K562 (cell line): Measurements from ENCODE around the gene SCN2B. TPM values are rescaled to one million over a fixed set of nuclear protein-coding genes. Genes with fewer than 3 reads are reported as not detected.

Experiments used
- ATAC-seq: fragments of 200-7000 bp; cut with Tn5 transposase; 3 replicates; pipeline ENCODE4 v1.9.1; 2020; ENCODE audit warnings: moderate library complexity
- BruUV-seq: library from RNA; stranded (reverse); fragments of 400-500 nt; replicated peaks from 2 replicates; lab custom pipeline; 2021; lab: Mats Ljungman, UMichigan
- CTCF ChIA-PET: fragments of 300-600 bp; formaldehyde crosslinking; extraction: SDS; loops from one replicate; lab custom pipeline; 2021; ENCODE audit warnings: low intra/inter-chr PET ratio; lab: Yijun Ruan, JAX
- POLR2A ChIA-PET: fragments of 300-600, 350-650 bp; sonication (Branson Sonifier 250); formaldehyde crosslinking; extraction: SDS; loops from one replicate; lab custom pipeline; 2021; ENCODE audit warnings: antibody characterized with exemption, inconsistent platforms; lab: Yijun Ruan, JAX
- DNase-seq, 4 experiments: peaks; one replicate each; pipeline versions ENCODE4 v3.0.0 to v3.0.0-alpha.2; 2011 to 2018; ENCODE audit warnings: low spot score in 3 of 4, mixed read lengths in 3 of 4; ENCODE audit errors: extremely low read depth in 1 of 4
- FAIRE-seq: peaks from 2 replicates; lab custom pipeline; 2011; peaks lifted over from hg19 to GRCh38; lab: Jason Lieb, UNC
- H2AFZ ChIP-seq: 2 replicates; pipeline ENCODE4 v1.6.0; 2011; ENCODE audit warnings: low read depth, low read length, control low read depth, inconsistent platforms
- H3K27ac ChIP-seq: fragments of 200-600 bp; 3 replicates; pipeline ENCODE4 v1.8.0; 2011; ENCODE audit warnings: low read depth, mild to moderate bottlenecking, control low read depth, inconsistent platforms, low read length, moderate library complexity, mixed read lengths; ENCODE audit errors: extremely low read depth
- H3K27me3 ChIP-seq, 2 experiments: fragments of 300-600 bp in 1 of 2; 2 replicates in 1 of 2; 3 replicates in 1 of 2; pipeline versions ENCODE4 v1.6.0 to v1.8.0; 2011; ENCODE audit warnings: inconsistent platforms in 2 of 2, low read length in 2 of 2, mild to moderate bottlenecking in 1 of 2, mixed read lengths in 1 of 2, moderate library complexity in 1 of 2; ENCODE audit not compliant: control insufficient read depth in 2 of 2, insufficient read depth in 2 of 2
- H3K36me3 ChIP-seq: fragments of 300-600 bp; 3 replicates; pipeline ENCODE4 v1.8.0; 2011; ENCODE audit warnings: mild to moderate bottlenecking, low read length, inconsistent platforms; ENCODE audit not compliant: control insufficient read depth, insufficient read depth
- H3K4me1 ChIP-seq, 2 experiments: fragments of 200-600 bp in 1 of 2; replicated peaks in 1 of 2; 2 replicates in 1 of 2; 3 replicates in 1 of 2; pipeline versions ENCODE4 v1.5.1 to v1.8.0; 2011; ENCODE audit warnings: inconsistent platforms in 2 of 2, low read length in 2 of 2, mild to moderate bottlenecking in 1 of 2, mixed read lengths in 1 of 2, moderate library complexity in 1 of 2; ENCODE audit not compliant: control insufficient read depth in 2 of 2, insufficient read depth in 2 of 2
- H3K4me2 ChIP-seq: 2 replicates; pipeline ENCODE4 v1.6.1; 2011; ENCODE audit warnings: low read length, control low read depth, inconsistent platforms, mixed read lengths; ENCODE audit not compliant: insufficient read depth
- H3K4me3 ChIP-seq: fragments of 200-600 bp; sonication (generic), shearing (Covaris generic); 2 replicates; pipeline ENCODE4 v1.5.1; 2016; ENCODE audit warnings: control low read depth, inconsistent platforms
- H3K79me2 ChIP-seq: fragments of 200-600 bp; 3 replicates; pipeline ENCODE4 v1.8.0; 2011; ENCODE audit warnings: low read length, inconsistent platforms; ENCODE audit not compliant: control insufficient read depth, insufficient read depth
- H3K9ac ChIP-seq, 2 experiments: 2 replicates each; pipeline versions ENCODE4 v1.6.0 to v1.6.1; 2011; ENCODE audit warnings: low read depth in 2 of 2, low read length in 2 of 2, control low read depth in 1 of 2, inconsistent platforms in 1 of 2, mild to moderate bottlenecking in 1 of 2, mixed read lengths in 1 of 2; ENCODE audit not compliant: insufficient read depth in 1 of 2
- H3K9me1 ChIP-seq: one replicate; pipeline ENCODE4 v1.6.0; 2011; ENCODE audit warnings: inconsistent platforms, mild to moderate bottlenecking, low read length, moderate library complexity; ENCODE audit not compliant: control insufficient read depth, insufficient read depth
- H3K9me3 ChIP-seq: replicated peaks from 2 replicates; pipeline ENCODE4 v1.5.1; 2011; ENCODE audit warnings: low read depth, low read length, inconsistent platforms; ENCODE audit not compliant: control insufficient read depth, insufficient read depth
- H4K20me1 ChIP-seq: replicated peaks from 2 replicates; pipeline ENCODE4 v1.6.1; 2011; ENCODE audit warnings: low read length, inconsistent platforms, mixed read lengths; ENCODE audit not compliant: control insufficient read depth, insufficient read depth
- CREB1 ChIP-seq, 2 experiments: sonication (generic) in 1 of 2; formaldehyde crosslinking in 1 of 2; IDR thresholded peaks; 2 replicates each; pipeline versions ENCODE4 v1.6.1 to v1.8.0; 2012 to 2022; ENCODE audit warnings: inconsistent platforms in 1 of 2, mild to moderate bottlenecking in 1 of 2, missing genetic modification reagents in 1 of 2, moderate library complexity in 1 of 2
- HMG20A ChIP-seq: fragments of 450-650 bp; formaldehyde crosslinking; conservative IDR thresholded peaks from 2 replicates; pipeline ENCODE4 v1.4.0; 2020; ENCODE audit warnings: mild to moderate bottlenecking, mixed read lengths
- KDM4B ChIP-seq, 2 experiments: fragments of 450-650 bp in 1 of 2; sonication (generic) in 1 of 2; IDR thresholded peaks; 2 replicates each; pipeline ENCODE4 v1.6.1; 2016 to 2017; ENCODE audit warnings: borderline replicate concordance in 2 of 2, antibody characterized with exemption in 1 of 2, low read depth in 1 of 2, mild to moderate bottlenecking in 1 of 2
- MAFG ChIP-seq: fragments of 450-650 bp; conservative IDR thresholded peaks from 2 replicates; pipeline ENCODE4 v1.6.1; 2016; ENCODE audit warnings: missing genetic modification characterization, missing compliant biosample characterization
- NR2C1 ChIP-seq, 2 experiments: fragments of 450-650 bp; IDR thresholded peaks; 2 replicates each; pipeline ENCODE4 v1.6.1; 2017; ENCODE audit warnings: mild to moderate bottlenecking in 2 of 2, antibody characterized with exemption in 1 of 2, inconsistent platforms in 1 of 2, missing compliant biosample characterization in 1 of 2, missing genetic modification characterization in 1 of 2
- PCBP1 ChIP-seq: fragments of 200-400 bp; formaldehyde crosslinking; IDR thresholded peaks from 2 replicates; pipeline ENCODE4 v1.6.1; 2018; ENCODE audit warnings: mild to moderate bottlenecking, low read depth, low read length; ENCODE audit not compliant: poor library complexity, severe bottlenecking
- POLR2G ChIP-seq: fragments of 200-400 bp; formaldehyde crosslinking; IDR thresholded peaks from 2 replicates; pipeline ENCODE4 v1.6.1; 2017; ENCODE audit warnings: low read depth, mild to moderate bottlenecking, antibody characterized with exemption, low read length, moderate library complexity
- RHOXF2B ChIP-seq: fragments of 250-450 bp; sonication (Bioruptor Pico); conservative IDR thresholded peaks from 2 replicates; pipeline ENCODE4 v1.5.1; 2021
- SIX5 ChIP-seq, 2 experiments: IDR thresholded peaks; 2 replicates each; pipeline ENCODE4 v1.6.1; 2011; ENCODE audit warnings: low read length in 2 of 2, borderline replicate concordance in 1 of 2, low read depth in 1 of 2, mild to moderate bottlenecking in 1 of 2, moderate library complexity in 1 of 2; ENCODE audit not compliant: insufficient read depth in 1 of 2
- TAF9B ChIP-seq: fragments of 450-650 bp; IDR thresholded peaks from 2 replicates; pipeline ENCODE4 v1.6.1; 2018; ENCODE audit warnings: mild to moderate bottlenecking; ENCODE audit not compliant: partially characterized antibody
- ZBTB1 ChIP-seq: sonication (generic); formaldehyde crosslinking; IDR thresholded peaks from 2 replicates; pipeline ENCODE4 v1.8.1; 2023; ENCODE audit warnings: missing genetic modification reagents, low read depth, mild to moderate bottlenecking, borderline replicate concordance
- ZFP36 ChIP-seq: fragments of 150-350 bp; IDR thresholded peaks from 2 replicates; pipeline ENCODE4 v1.6.1; 2018; ENCODE audit warnings: low read length, low read depth; ENCODE audit not compliant: partially characterized antibody
- ZNF445 ChIP-seq: fragments of 250-450 bp; sonication (Bioruptor Pico); IDR thresholded peaks from 2 replicates; pipeline ENCODE4 v1.4.0; 2020; ENCODE audit warnings: low read depth, mild to moderate bottlenecking, moderate library complexity
- ZNF717 ChIP-seq: fragments of 250-450 bp; sonication (Bioruptor Pico); IDR thresholded peaks from 2 replicates; pipeline ENCODE4 v1.5.0; 2021
- ZNF778 ChIP-seq: fragments of 450-650 bp; formaldehyde crosslinking; IDR thresholded peaks from 2 replicates; pipeline ENCODE4 v1.4.0; 2020; ENCODE audit warnings: mild to moderate bottlenecking, moderate library complexity
- WGBS: fragments of 100-300 bp; shearing (Covaris generic); methylation state at CpG from one replicate; pipeline ENCODE4 v1.1.6; 2016; ENCODE audit warnings: low coverage, mixed read lengths; ENCODE audit not compliant: insufficient coverage; ENCODE audit errors: missing lambda C conversion rate; 5-methylcytosine and 5-hydroxymethylcytosine counted together
- in situ Hi-C: fragments of 300-500 bp; cut with MboI; formaldehyde crosslinking; loops from 4 replicates; pipeline ENCODE4 v1.15.0; 2018; ENCODE audit warnings: inconsistent platforms, mixed read lengths
- intact Hi-C: fragments of 100-400 bp; cut with micrococcal nuclease; formaldehyde crosslinking; loops from 2 replicates; pipeline ENCODE4 v1.14.2; 2022
- polyA plus RNA-seq, 8 experiments: library from polyadenylated mRNA; depleted of rRNA in 4 of 8; stranded (reverse) in 5 of 8; unstranded in 3 of 8; fragments of >200 nt; fragmentation: Nextera tagmentation in 2 of 8; fragmentation: Illumina TruSeq in 1 of 8; extraction: Ambion mirVana in 2 of 8; extraction: Trizol in 1 of 8; gene quantifications; 2 replicates each; pipeline versions ENCODE4 v1.2.1 to v1.2.3, GENCODE V29; 2011 to 2014; ENCODE audit warnings: inconsistent platforms in 1 of 8, missing spikeins in 1 of 8
- total RNA-seq, 7 experiments: library from RNA; depleted of rRNA in 6 of 7; stranded (reverse); fragments of >200 nt in 6 of 7; fragmentation: Illumina TruSeq in 2 of 7; extraction: Trizol in 2 of 7; gene quantifications; 2 replicates each; pipeline versions ENCODE4 v1.2.1 to v1.2.3, GENCODE V29; 2011 to 2021; ENCODE audit warnings: low replicate concordance in 1 of 7
- TF ChIP-seq, protein P1 (sequence below): sonication (generic); formaldehyde crosslinking; IDR thresholded peaks from 2 replicates; pipeline ENCODE4 v1.8.0; 2022; ENCODE audit warnings: mild to moderate bottlenecking, missing genetic modification reagents, borderline replicate concordance
- TF ChIP-seq, protein P2 (sequence below): sonication (generic); formaldehyde crosslinking; IDR thresholded peaks from 2 replicates; pipeline ENCODE4 v1.8.0; 2022; ENCODE audit warnings: missing genetic modification reagents, mild to moderate bottlenecking, borderline replicate concordance

The SCN2B gene
- total and polyA plus RNA-seq, 9 of the 15 experiments (the other 6 are each of a cell fraction or from before 2014, with no cell fraction given) = not detected

DNA sequence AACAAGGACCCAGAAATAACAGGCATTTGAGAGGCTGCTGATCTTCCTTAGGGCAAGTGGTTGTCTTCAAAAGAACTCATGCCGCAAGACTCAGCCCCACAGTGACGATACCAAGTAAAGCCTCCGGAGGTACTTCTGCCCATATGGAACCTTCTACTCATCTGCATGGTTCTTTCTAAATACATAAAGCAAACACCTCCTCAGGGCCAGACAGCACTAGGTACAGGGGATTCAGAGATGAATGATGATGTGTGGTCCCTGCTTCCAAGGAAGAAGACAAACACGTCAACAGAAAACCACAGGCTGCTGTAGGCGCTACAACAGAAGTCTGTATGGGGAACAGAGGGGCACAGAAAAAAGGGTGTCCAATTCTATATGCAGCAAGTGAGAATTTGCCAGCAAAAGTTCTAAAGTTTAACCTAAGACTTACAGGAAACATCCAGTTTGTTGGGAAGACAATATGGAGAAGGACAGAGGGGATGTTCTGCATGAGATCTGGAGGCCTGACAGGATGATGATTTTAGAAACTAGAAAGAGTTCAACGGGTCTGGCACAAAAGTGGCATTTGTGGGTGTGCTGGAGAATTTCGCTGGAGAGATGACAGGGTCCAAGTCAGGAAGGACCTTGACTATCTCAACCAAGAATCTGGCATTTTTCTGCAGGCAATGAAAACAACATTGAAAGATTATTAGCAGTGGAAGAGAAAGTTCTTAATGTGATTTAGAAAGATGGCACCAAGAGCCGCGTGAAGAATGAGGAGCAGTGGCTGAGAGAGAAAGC is 24.7 kb upstream of the SCN2B start:
- Histone ChIP-seq H3K4me1 (0 out of 5 replicates have a peak, but pooled peaks cover 0 to 3% of the 10 kb centered on the region in 2 experiments), H3K4me3 (no peak overlapping the region), H4K20me1 (no peaks in the 10 kb centered on the region), H3K27ac (no peak overlapping the region), H3K27me3 (peaks cover 0 to 26% of the 10 kb centered on the region in 2 experiments; a peak in 3 of 5 replicates), H3K36me3 (no peaks in the 10 kb centered on the region), H3K79me2 (no peaks in the 10 kb centered on the region), H2AFZ (no peak overlapping the region), H3K4me2 (no peak overlapping the region), H3K9ac (no peak overlapping the region), H3K9me1 (no peaks in the 10 kb centered on the region), H3K9me3 (no peaks in the 10 kb centered on the region)
- no peak for FAIRE-seq
- 13% methylated on average over 9 of the region's 9 CpGs for WGBS
- ChIA-PET CTCF (no interaction called here), POLR2A (no interaction called here)
- BruUV-seq = no TSS peak
- in situ Hi-C loops = no loop called here
- DNase-seq = no peak
- intact Hi-C loops = loop anchor here (5.0 kb wide), 1 partner anchor 56 kb away; no protein-coding TSS in a partner anchor
- no peak for ATAC-seq
- TF ChIP-seq, protein P1, sequence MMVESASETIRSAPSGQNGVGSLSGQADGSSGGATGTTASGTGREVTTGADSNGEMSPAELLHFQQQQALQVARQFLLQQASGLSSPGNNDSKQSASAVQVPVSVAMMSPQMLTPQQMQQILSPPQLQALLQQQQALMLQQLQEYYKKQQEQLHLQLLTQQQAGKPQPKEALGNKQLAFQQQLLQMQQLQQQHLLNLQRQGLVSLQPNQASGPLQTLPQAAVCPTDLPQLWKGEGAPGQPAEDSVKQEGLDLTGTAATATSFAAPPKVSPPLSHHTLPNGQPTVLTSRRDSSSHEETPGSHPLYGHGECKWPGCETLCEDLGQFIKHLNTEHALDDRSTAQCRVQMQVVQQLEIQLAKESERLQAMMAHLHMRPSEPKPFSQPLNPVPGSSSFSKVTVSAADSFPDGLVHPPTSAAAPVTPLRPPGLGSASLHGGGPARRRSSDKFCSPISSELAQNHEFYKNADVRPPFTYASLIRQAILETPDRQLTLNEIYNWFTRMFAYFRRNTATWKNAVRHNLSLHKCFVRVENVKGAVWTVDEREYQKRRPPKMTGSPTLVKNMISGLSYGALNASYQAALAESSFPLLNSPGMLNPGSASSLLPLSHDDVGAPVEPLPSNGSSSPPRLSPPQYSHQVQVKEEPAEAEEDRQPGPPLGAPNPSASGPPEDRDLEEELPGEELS (CRISPR knock-in tag) = no peak
- TF ChIP-seq NR2C1 (IDR thresholded peaks at IDR 0.05) (no peak), NR2C1 (tag; IDR thresholded peaks at IDR 0.05) (no peak), SIX5 (IDR thresholded peaks at IDR 0.05; ENCODE audit: borderline replicate concordance in 1 of 2, insufficient read depth in 1 of 2, low read depth in 1 of 2, low read length in 2 of 2) (no peak), MAFG (tag) (no peak), ZNF778 (CRISPR knock-in tag) (no peak), ZNF445 (CRISPR knock-in tag) (no peak), PCBP1 (no peak), HMG20A (no peak), CREB1 (IDR thresholded peaks at IDR 0.05) (no peak), CREB1 (CRISPR knock-in tag; IDR thresholded peaks at IDR 0.05) (no peak), ZBTB1 (CRISPR knock-in tag) (no peak), POLR2G (no peak), ZFP36 (no peak), KDM4B (IDR thresholded peaks at IDR 0.05; ENCODE audit: borderline replicate concordance in 2 of 2, low read depth in 1 of 2) (no peak), ZNF717 (CRISPR knock-in tag) (no peak), TAF9B (no peak), RHOXF2B (no peak)
- TF ChIP-seq, protein P2, sequence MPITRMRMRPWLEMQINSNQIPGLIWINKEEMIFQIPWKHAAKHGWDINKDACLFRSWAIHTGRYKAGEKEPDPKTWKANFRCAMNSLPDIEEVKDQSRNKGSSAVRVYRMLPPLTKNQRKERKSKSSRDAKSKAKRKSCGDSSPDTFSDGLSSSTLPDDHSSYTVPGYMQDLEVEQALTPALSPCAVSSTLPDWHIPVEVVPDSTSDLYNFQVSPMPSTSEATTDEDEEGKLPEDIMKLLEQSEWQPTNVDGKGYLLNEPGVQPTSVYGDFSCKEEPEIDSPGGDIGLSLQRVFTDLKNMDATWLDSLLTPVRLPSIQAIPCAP = no peak
